Stimulated activated CD8-positive, alpha-beta memory T cell treated with anti-CD3 and anti-CD28 coated beads, Interleukin-7, amount 100 ng/mL, for 4 hours (primary cell): Measurements from ENCODE around the gene SERPINE2.
A peak's percentile ranks its signal among the peaks of the same experiment; 100 is the strongest.

Experiments used
- DNase-seq, 2 donors: peaks; one replicate each; pipeline ENCODE4 v3.0.0-alpha.2; 2020; ENCODE audit warnings: low read depth in 2 of 2

Gene SERPINE2

GRCh38 chr2:224046752-224047151, 7.7 kb upstream of the SERPINE2 start:
- no peak for DNase-seq

- DNase-seq: no peak
Observed at GRCh38 chr2:224042191-224042696, 3.2 kb upstream of the SERPINE2 start.

DNA sequence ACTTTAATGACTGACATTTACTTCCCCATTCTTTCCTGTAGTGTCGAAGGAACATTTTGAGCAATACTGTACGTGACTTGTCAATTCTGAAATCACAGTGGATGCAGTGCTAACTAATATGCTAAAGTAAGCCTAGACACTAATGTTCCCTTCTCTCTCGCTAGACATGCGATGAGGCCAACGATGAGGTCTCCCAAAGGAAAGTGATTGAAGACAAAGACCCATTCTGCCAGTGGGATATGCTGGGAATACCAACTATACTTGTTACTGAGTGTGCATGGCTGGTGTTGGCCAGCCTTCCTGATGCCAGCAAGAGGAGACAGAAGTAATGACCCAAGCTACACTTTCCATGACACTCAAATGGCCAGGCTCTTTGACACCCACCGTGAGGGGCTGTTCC, 2.5 kb upstream of the SERPINE2 start:
- no peak for DNase-seq

DNA sequence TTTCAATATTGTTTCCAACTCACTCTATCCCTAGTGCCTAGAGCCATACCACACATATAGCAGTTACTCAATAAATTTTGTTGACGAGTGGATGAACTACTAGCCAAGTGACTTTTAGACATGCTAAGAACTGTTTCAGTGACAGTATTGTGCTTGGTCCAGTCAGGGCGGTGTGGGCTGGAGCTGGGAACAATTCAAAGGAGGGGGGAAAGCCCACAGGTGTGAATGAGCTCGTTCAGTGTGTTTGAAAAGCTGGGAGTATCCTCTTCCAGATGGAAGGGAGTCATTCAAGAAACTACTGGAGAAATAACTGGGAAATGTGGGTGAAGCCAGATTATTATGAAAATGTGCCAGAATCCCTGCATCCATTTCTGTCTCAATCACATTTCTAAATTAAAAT, 1.7 kb upstream of the SERPINE2 start:
- DNase-seq: no peak

- no peak for DNase-seq
Observed at GRCh38 chr2:224039770-224040440, 819 bp upstream of the SERPINE2 start.

- no peak for DNase-seq
Observed at GRCh38 chr2:224038830-224039079, 331 bp downstream of the SERPINE2 start.

- DNase-seq: peak in 1 of 2 donors; percentile 31
Observed at GRCh38 chr2:224038049-224038829, 847 bp downstream of the SERPINE2 start.

DNA sequence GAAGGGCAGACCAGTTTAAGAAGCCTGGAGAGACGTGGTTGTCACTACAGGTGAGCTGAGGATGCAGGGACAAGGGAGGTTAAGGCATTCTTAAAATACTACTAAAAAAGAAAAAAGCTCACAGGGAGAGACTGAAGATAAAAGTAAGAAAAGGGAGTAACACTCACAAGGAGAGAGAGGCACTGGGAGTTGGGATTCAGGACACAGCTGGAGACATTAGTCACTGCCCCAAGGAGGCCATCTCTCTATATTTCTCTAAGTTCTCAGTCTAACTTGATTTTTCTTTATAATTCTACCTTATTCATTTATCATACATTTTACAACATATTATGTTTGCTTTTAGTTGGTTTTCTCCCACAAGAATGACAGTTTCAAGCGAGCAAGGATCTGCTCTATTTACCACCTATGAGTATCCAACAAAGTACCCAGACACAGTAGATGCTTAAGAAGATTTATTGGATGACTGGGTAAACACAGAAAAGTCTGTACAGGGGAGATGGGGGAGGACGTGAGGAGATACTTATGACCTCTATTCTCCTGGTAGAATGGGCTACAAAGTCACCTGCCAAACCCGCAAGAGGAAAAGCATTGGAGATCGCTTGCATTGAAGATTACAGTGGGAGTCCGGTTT, 2.2 kb downstream of the SERPINE2 start:
- DNase-seq: no peak

GRCh38 chr2:224034017-224034416, 5.1 kb downstream of the SERPINE2 start:
- DNase-seq: no peak

GRCh38 chr2:224033601-224034000, 5.5 kb downstream of the SERPINE2 start:
- DNase-seq: no peak

DNA sequence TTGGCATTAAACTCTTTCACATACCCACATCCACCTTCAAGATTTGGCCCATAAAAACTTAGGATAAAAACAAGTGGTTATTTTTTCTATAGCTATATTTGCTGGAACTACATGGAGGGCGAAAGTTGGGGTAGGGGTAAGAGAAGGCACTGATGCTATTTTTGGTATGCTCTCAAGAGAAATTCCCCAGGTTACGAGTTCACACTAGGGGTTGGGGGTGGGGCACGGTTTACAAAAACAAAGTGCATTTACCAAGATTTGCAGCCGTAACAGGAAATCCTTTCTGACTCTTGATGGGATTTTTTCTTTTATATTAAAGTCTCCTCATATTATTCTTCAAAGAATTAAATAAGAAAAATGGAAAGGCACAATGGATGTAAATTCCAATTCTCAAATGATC, 6.8 kb downstream of the SERPINE2 start:
- no peak for DNase-seq

- DNase-seq: no peak
Observed at GRCh38 chr2:224031358-224031970, 7.6 kb downstream of the SERPINE2 start.

GRCh38 chr2:224030786-224031185, 8.3 kb downstream of the SERPINE2 start:
- no peak for DNase-seq

GRCh38 chr2:224029876-224030275, 9.2 kb downstream of the SERPINE2 start:
- DNase-seq: no peak

DNA sequence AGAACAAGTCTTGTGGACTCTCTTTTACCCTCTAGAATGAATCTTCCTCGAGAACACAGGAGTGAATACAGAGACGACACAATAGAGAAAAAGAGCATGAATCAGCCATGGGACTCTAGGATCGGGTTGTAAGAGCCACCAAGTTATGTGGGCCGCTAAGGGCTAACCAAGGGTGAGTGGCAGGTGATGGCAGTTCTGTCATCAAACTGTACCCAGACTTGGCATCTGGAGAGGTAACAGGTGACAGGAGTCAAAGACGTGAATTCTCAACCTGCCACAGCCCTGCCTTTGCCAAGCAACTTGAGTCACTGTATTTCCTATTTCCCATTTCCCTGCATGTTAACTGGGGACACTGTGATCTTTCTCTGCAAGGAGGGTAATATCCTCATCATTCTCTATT, 11.2 kb downstream of the SERPINE2 start:
- no peak for DNase-seq

DNA sequence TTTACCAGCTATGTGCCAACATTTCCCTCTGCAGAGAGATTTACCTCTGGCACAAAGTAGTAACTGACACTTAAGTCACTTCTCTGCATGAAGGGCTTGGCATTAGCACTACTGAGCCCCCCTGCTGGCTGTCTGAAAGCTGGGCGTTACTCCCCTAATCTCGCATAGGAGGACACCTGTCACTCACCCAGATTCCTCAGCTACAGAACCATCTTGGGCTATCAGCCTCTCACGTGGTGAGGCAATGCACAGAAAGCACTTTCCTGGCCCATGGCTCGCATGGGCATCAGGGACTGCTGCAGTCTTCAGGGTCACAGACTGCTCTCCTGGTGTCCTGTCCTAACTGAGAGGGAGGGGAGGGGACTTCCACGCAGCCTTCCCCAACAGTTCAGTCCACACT, 12.0 kb downstream of the SERPINE2 start:
- DNase-seq: no peak

DNA sequence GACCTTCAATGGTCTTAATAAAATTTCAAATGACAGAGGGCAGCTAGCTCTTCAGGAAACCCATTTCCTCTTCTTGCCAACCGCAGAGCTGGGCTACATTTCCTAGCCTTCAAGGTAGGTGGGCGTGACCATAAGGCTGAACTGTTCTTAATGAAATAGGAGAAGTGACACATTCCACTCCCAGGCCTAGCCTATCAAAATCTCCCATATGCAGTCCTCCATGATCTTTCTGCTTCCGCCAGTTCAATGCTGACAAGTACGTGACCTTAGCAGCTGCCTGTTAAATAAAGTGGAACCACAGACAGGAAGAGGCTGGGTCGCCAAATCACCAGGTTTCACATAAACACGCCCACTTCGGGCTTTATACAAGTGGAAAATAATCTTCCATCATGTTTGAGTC, 13.2 kb downstream of the SERPINE2 start:
- DNase-seq: peak; percentile 55 to 63

DNA sequence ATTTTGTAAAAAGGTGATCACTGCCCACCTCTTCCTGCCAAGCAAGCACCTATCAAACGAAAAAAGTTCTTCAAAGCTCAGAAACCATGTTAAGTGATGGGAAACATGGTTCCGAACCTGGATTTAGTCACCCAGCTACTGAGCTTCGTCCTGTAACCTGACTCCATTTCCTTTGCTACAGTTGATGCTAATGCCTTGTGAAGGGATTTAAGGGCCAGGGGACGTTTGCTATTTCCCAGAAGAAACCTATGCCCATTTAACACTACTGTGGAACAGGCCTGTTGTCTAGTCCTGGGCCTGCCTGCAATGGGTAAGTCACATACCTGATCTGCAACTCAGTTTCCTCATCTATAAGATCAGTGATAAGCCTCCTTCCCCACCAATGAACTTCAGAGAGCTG, 14.8 kb downstream of the SERPINE2 start:
- DNase-seq: no peak

DNA sequence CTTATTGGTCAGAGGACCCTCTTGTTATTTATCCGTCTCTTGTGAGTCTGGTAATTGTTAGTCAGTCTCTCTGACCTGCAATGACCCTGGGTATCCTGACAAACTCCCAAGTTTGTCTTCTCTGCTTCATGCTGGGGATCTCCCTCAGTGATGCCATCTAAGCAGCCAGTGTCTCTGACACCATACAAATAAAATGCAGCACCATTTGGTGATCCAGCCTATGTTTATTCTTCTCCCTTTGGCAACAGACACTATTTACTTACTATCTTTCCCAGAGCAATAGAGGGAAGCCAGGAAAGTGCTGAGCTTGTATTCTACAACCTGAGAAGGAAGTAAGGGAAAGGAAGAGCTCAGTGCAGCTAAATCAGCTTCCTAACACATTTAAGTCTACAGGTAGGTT, 15.9 kb downstream of the SERPINE2 start:
- no peak for DNase-seq

- no peak for DNase-seq
Observed at GRCh38 chr2:224022486-224022885, 16.6 kb downstream of the SERPINE2 start.

- no peak for DNase-seq
Observed at GRCh38 chr2:224020523-224020922, 18.6 kb downstream of the SERPINE2 start.

GRCh38 chr2:224017957-224018356, 21.1 kb downstream of the SERPINE2 start:
- no peak for DNase-seq

- DNase-seq: no peak
Observed at GRCh38 chr2:224016963-224017362, 22.1 kb downstream of the SERPINE2 start.
